Left lobe of liver (tissue), 2 donors: Measurements from ENCODE around the gene GOLT1A. TPM values are rescaled to one million over a fixed set of nuclear protein-coding genes. Genes with fewer than 3 reads are reported as not detected.

ENCODE experiments used
- ATAC-seq: fragments of 200-7000 bp; cut with Tn5 transposase; one replicate; pipeline ENCODE4 v1.9.1; 2020; ENCODE audit warnings: mild to moderate bottlenecking, moderate library complexity
- DNase-seq: peaks from one replicate; pipeline ENCODE4 v3.0.0-alpha.2; 2020; ENCODE audit warnings: low spot score
- total RNA-seq: library from RNA; stranded (reverse); gene quantifications from one replicate; pipeline ENCODE4 v1.2.1, GENCODE V29; 2021
- donor health status: DM: no; HTN: no; CAD: no; lungs with moderate emphysema.
- donor health status: DM: no; HTN: yes; CAD: no.

The GOLT1A gene
- total RNA-seq, 1 donor from 2014 or later = 63.9 TPM

DNA sequence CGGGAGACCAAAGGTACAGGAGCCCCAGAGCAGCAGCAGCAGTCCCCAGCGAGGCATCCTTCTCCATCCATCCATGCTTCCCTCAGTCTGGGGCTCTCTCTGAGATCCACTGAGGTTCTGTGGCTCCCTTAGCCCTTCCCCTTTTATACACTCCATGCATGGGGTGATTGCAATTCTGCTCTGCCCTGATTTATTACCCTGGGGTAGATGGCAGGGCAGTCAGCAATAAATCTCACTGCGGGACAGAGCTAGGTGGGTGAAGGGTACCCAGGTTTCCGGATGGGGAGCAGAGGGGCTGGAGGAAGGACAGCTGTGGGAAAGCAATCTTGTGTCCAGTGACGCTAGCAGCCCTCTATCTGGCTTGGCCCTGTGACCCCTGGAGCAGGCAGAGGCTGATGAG is 47.6 kb downstream of the GOLT1A start, which contains the start of gene REN:
TSS of gene REN (minus strand) at position 119 of the 400 bp plus-strand sequence. CDS start at position 75, 44 bp downstream.
- no peak for DNase-seq
- no peak for ATAC-seq

DNA sequence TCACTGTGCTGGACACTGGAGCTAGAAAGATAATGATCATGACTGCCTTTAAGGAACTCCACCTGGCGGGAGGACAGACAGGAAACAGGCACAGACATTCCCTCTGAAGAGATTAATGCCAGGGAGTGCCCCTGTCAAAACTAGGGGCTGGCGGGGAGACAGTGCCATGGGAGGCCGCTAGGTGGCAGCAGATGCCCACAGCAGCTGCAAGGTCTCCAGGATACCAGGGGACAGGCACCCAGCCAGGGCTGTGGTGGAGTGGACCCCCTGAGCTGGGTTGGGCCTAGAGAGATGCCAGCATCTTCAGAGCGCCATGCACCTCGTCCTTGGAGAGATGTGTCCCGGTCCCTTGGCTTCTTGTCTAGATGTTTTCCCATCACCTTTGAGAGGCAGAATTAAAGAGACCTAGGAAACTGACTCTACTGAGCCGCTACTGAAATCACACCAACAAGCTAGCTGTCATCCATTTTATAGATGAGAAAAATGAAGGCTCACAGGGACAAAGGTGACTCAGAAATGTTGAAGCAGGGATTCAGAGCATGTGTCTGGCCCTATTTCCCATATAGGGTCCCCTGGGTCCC is 51.2 kb downstream of the GOLT1A start:
- DNase-seq = peak; percentile 84
- ATAC-seq = peak; percentile 96

DNA sequence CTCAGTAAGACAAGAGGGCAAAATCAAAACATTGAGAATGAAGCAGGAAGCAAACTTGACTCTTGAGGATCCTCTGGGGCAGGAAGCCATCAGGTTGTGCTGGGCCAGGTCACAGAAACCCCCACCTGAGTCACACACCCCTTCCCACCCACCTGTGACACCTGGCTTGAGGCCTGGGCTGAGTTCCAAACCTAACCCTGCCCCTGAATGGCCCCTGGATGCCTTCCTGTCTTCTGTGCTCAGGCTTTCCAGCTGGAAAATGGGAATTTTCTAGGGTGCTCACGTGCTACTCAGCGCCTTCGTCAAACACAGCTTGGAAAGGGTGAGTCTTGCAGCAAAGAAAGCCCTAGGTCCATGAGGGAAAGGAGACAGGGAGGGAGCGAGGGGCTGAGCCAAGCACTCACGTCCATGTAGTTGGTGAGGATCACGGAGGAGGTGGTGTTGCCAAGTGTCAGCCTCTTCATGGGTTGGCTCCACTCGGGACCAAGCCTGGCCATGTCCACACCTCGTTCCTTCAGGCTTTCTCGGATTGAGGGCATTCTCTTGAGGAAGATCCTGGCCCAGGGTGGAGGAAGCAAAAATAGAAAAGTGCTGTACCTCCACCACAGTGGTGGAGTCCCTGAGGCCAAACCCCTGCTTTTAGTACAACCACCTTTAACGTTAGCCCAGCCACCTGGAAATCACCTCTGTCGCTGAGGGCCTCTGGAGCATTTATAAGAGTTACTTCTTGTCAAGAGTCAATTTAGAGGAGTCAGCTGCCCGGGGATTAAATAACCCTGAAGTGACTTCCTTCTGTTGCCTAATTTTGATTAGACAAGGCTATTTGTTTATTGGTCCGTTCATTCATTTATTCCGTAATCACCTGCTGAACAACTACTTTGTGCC is 51.9 kb downstream of the GOLT1A start:
- DNase-seq (no peak), ATAC-seq (peak; percentile 36)

DNA sequence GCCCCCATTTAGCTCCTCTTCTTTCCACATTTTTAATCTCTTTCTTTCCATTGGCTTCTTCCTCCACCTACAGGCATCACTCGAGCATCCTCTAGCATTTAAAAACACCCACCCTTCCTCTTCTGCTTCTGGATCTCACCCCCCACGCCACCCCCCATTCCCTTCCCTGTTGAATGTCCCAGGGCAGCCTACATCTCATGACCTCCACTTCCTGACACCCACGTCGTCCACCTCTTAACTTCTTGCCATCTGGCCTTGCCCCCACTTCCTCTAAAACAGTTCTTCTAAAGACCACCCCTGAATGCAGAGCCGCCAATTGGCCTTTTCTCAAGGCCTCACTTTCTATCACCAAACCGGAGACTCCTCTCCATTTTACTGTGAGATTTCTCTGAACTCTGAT is 55.8 kb downstream of the GOLT1A start:
- DNase-seq (no peak), ATAC-seq (no peak)

- DNase-seq (no peak), ATAC-seq (no peak)
Observed at GRCh38 chr1:204155881-204156280, 57.9 kb downstream of the GOLT1A start.

GRCh38 chr1:204154568-204155255 is 59.1 kb downstream of the GOLT1A start:
- no peak for DNase-seq
- no peak for ATAC-seq

- no peak for ATAC-seq
- DNase-seq = no peak
Observed at GRCh38 chr1:204153667-204154066, 60.1 kb downstream of the GOLT1A start.

DNA sequence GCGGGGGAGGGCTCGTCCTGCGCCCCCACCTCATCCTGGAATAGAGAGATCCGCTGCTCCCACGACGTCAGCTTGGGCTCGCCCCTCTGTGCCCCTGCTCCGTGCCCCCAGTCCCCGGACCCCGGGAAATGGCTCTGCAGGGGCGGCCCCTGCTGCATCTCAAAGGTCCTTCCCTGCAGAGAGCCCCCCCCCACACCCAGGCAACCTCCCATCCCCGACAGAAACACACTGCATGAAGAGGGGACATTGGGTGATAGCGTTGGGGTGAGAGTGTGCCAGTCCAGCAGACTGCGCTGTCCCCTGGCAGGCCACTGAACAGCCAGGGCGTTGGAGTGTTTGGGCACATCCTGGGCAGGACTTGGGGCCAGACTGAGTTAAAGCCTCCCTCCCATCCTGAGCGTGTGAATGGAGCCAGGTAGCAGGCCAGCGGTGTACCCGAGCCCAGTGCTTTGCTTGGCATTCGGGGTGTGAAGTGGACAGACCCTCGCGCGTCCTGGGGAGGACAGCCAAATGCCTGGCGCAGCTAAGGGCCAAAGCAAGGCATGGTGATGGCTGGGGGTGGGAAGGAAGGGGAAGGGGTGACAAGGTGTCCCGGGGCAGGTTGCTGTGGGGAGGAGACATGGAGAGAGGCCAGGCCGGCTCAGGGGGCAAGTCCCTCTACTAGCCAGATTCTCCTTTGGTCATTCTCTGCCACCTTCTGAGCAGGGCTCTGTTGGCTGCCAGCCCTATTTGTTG is 61.3 kb downstream of the GOLT1A start:
- ATAC-seq = peak; percentile 48
- peak; percentile 74 for DNase-seq

- DNase-seq (peak; percentile 87), ATAC-seq (peak; percentile 63)
Observed at GRCh38 chr1:204151552-204152309, 62.1 kb downstream of the GOLT1A start, which contains the start of gene ETNK2. Gene ETNK2 (minus strand): TSS chr1:204152044. CDS start chr1:204151852, 192 bp downstream.

DNA sequence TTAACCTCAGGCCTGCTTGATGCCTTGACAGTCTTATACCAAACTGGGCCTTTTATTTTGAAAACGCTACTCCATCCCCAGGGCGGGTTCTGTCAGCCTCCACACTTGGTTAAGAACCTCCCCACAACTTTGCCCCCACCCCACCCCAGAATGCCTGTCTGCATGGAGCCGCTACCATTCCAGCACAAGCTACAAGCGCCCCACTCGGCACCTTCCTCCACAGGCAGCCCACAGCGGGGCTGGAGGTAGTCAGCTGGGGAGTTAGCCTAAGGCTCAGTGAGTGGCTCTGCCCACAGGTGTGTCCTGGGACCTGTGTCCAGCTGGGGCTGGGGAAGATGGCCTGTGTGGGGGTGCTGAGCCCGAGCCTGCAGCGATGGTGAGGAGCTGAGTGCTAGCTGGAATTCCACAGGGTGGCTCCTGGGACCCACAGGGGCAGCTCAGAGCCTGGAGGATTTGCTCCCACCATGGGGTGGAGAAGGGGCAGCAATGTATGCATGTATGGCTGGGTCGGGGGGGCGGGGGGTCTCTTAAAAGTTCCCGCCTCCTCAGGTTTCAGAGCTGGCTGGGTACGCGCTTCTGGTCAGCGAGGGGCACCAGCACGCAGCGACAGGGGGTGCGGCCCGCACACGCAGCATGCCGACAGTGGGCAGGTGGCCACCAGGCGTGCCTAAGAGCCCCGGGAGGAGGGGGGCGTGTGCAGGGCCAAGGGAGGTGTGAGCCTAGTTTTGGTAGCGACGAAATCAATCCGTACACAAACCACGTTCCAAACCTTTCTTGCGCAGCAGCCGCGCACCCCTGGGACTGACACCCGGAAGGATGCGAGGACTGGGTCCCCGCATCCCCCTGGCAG is 62.9 kb downstream of the GOLT1A start:
- ATAC-seq (peak; percentile 41), DNase-seq (peak; percentile 82)

DNA sequence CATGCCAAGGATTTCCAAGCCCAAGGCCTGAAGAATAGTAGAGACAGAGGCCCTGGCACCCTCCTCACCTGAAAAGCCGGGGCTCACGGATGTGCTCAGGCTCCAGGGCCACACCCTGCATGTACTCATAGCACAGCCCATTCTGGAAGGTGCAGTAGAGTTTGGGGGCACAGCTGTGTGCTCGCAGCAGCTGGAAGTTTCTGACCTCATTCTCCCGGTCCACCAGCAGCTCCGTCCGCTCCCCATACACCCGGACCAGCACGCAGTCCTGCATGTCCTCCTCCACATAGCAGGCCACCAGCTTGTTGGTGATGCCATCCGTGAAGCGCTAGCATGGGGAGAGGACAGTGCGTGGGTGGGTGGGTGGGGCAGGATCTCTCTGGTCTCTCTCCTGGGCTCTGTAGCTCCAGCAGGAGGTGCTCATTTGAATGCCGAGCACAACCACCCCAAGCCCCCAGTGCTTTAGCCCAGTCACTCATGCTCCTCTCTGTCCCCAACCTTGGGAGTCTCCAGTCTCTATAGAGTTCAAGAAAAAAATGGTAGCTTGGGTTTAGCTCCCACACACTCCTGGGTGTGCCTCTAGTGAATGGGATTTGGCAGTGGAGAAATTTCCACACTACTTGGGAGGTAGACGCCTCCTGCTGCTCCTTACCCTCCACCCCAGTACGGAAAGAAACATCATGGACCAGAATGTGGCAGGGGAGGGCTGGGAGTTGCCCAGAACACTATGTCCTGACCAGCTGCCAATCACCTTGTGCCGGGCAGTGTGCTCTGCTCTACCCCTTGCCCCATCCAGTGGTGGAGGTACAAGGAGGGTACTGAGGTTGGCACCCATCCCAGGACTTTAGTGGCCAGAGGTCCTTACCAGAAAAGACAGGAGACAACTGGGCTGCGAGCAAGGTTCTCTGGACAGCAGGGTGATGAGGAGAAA is 63.9 kb downstream of the GOLT1A start:
- peak; percentile 26 for ATAC-seq

GRCh38 chr1:204149107-204149506 is 64.7 kb downstream of the GOLT1A start:
- ATAC-seq (no peak), DNase-seq (no peak)

More for the DNA sequence above, 63.9 kb downstream of the GOLT1A start:
- DNase-seq = peak; percentile 87

Other genes starting within 250 kb of the GOLT1A start
- 33.8 TPM for gene SOX13, start 140.9 kb downstream of the GOLT1A start, total RNA-seq
- 213 TPM for gene ETNK2, start 61.9 kb downstream of the GOLT1A start, total RNA-seq
- 0.20 TPM for gene REN, start 47.7 kb downstream of the GOLT1A start, total RNA-seq
- gene KISS1, start 17.5 kb downstream of the GOLT1A start, total RNA-seq = 0.63 TPM
- 28.8 TPM for gene PLEKHA6, start 145.9 kb upstream of the GOLT1A start, total RNA-seq
- gene PPP1R15B, start 197.8 kb upstream of the GOLT1A start, total RNA-seq = 34.1 TPM